Activated gamma-delta T cell (primary cell): ENCODE data around the gene PACSIN2.
"Not testable (repeated sequence)": the region's sequence is repeated elsewhere in the genome, so short reads cannot be mapped to it uniquely, and the experiment has no call there.

Experiments
- DNase-seq: peaks from one replicate; lab custom pipeline; 2025; lab: John Stamatoyannopoulos, UW

Gene PACSIN2

DNA sequence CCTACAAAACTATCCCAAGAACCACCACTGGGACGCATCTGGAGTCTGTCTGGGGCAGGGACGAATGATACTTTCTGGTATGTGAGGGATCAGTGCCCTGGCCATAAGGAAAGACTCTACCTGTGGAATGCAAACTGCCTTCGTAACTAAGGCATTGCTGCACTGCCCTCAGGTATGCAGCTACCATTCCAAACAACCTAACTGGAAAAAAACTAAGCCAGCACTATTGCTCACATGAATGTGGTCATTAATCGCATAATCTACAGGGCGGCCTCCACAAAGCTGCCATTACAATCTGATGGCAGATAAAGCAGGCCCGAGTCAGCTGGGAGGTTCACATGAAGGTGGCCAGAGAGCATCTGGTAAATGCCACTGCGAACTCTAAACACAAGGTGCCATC, 3.9 kb downstream of the PACSIN2 start:
- no peak for DNase-seq

- no peak for DNase-seq
Measured at GRCh38 chr22:43009444-43009843, 5.5 kb downstream of the PACSIN2 start.

DNA sequence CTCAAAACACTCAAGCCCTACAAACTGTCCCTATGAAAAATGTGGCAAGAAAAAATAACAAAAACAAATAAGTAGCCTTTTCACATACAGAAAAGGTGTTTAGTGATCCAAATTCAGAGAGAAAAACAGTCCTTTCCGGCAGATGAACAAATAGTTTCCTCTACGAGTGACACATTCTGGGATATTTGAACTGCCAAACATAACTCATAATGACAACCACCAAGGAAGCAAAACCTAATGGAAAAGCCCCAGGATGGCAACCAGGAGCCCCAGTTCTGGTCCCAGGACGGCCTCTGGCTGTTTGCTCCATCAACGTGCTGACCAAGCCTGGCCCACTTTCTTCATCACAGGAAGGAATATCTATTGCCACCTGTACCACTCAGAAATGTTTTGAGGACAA, 6.0 kb downstream of the PACSIN2 start:
- DNase-seq, result no peak

DNA sequence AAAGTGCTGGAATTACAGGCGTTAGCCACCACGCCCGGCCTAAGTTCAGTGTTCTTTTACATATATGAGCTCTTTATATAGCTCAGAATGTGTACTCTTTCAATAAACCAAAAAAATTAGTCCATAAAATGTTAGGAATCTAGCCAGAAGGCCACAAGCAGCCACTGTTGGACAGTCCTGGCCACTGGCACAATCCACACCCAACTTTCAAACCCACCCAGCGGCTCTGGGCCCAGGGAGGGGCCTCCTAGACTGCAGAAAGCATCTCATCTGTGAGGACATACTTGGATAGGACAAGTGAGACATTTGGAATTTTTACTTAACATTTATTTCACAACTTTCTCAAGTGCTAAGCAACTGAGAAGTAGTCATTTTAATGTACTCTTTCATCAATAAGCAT, 6.4 kb downstream of the PACSIN2 start:
- DNase-seq, result no peak

- no peak for DNase-seq
Measured at GRCh38 chr22:43007519-43008102, 7.3 kb downstream of the PACSIN2 start.

GRCh38 chr22:43006753-43007152, 8.2 kb downstream of the PACSIN2 start:
- no peak for DNase-seq

- no peak for DNase-seq
Measured at GRCh38 chr22:43006016-43006505, 8.9 kb downstream of the PACSIN2 start.

DNA sequence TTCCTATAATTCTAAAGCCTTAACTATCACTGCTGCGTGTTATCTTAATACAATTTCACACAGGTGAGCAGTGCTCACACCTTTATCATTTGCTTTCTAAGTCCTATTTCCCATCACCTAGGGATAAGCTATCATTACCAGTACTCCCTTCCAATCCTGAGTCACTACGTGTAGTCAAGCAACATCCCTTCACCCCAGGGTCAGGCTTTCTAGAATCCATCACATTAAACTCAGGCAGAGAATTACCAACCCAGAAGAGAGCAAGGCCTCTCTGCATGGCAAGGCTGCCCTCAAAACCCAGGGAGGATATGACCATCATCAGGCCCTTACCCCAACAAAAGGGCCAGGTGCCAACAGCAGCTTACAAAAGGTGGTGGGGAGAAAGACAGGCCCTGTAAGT, 9.8 kb downstream of the PACSIN2 start:
- no peak for DNase-seq

GRCh38 chr22:43004362-43005035, 10.4 kb downstream of the PACSIN2 start:
- DNase-seq, result no peak

DNA sequence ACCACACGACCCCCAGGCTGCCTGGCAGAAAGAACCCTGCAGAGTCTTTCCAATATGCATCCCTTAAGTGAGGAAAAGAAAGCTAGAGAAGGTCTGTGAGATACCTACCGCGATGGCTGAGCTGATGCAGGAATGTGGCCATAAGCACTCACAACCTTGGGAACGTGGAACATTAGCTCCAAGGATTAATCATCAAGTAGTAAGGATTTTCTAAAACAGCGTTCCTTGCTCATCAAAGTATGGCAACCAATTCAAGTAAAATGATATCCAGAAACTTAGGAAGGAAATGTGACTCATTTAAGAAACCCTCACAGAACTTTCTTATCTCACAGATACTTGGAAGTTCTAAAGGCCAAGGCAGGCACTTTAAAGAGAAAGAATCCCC, 12.8 kb downstream of the PACSIN2 start:
- no peak for DNase-seq

DNA sequence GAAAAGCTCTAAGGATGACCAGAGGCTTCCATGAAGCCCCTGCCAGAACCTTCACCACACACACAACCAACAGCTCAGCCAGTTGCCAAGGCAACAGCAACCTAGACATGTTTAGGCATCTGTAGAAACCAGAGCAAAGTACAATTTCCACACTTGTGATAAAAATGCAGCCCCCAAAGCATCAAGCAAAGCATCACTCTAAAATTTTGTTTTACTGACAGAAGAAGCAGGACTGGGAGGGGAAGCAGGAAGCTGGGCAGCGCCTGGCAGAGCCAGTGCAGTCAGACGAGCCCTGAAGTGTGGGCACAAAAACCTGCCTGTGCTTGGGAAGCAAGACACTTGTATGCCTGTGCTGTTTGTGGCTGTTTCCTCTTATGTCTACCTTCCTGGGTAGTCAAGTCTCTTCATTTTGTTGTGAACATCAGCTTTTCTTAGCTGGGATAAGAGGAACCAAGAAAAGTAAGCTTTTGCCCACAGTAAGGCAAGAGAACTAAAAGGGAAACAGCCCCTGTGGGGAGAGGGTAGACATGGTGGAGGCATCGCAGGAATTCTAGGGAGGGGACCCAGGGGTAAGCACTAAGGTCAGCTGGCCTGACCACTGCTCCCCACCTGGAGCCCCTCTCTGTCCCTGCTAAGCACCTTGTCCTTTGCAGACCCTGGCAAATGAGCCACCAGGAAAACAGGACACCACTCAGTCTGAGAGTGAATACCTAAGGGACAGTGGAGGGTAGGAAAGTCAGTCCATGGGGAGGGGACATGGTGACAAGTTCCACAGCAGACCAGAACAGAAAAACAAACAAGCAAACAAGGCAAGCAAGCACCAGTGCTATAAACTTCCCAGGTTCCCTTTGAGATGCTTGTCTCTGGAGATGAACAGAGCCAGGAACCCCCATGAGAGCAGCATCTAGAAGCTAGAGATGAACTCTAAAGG, 13.4 kb downstream of the PACSIN2 start:
- no peak for DNase-seq

DNA sequence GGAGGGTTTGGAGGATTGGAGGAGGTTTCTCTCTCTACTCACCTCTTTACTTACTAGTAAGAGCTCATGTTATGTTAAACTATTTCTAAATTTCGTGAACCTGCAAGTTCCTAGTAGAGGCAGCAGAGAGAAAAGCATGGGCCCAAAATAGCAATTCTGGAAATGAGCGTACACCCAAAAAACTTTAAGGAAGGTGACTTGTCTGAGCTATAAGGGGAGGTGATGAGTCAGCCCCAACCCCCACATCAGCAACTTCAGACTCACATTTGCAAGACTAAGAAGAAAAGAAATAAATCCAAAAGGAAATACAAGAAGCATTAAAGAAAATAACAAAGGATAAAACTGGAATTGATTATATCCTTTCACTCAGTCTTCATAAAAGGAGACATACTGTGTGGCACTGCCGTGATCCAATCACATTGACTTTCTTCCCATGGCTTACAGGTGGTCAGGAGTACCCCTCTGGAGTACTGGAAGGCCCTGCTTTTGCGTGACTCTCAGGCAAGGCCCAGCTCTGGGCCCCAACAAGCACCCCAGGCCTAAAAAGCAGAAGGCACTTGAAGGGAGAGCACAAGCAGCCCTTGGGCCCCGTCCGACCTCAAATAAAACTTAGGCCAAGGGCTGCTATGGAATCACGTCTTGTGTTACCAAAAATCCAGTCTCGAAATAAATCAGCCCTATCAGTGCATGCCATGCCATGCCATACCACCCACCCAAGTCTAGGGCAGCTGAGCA, 14.3 kb downstream of the PACSIN2 start:
- DNase-seq, result no peak

GRCh38 chr22:42997582-42998090, 17.3 kb downstream of the PACSIN2 start:
- DNase-seq, result no peak

DNA sequence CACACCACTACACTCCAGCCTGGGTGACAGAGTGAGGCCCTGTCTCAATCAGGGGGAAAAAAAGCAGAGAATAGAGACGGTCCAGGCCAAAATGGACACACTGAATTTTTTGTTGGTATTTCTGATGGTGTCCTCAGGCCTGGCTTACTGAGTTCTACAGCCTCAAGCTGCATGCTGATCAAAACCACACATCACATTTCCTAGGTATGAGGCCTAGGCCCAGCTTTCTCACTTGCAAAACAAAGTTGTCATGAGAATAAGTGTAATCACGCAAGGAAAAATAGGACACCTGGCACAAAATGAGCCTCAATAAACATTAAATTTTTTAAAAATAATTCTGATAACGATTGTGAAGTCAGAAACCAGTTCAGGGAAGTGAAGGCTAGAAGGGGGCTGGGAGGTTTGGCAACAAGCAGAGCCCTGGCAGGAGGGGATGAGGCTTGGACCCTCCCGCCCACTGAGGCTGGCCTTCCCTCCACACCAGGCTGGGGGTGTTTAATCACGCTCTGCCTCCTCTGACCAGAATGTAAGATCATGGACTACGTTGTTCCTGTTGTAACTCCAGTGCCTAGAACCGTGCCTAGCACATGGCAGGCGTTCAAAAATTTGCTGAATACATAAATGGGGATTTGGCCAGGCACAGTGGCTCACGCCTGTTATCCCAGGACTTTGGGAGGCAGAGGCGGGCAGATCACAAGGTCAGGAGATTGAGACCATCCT, 18.1 kb downstream of the PACSIN2 start:
- no peak for DNase-seq

- DNase-seq, result not testable (repeated sequence)
Measured at GRCh38 chr22:42995654-42996053, 19.3 kb downstream of the PACSIN2 start.

- no peak for DNase-seq
Measured at GRCh38 chr22:42994917-42995562, 19.9 kb downstream of the PACSIN2 start.

- DNase-seq, result no peak
Measured at GRCh38 chr22:42994276-42994916, 20.6 kb downstream of the PACSIN2 start.

DNA sequence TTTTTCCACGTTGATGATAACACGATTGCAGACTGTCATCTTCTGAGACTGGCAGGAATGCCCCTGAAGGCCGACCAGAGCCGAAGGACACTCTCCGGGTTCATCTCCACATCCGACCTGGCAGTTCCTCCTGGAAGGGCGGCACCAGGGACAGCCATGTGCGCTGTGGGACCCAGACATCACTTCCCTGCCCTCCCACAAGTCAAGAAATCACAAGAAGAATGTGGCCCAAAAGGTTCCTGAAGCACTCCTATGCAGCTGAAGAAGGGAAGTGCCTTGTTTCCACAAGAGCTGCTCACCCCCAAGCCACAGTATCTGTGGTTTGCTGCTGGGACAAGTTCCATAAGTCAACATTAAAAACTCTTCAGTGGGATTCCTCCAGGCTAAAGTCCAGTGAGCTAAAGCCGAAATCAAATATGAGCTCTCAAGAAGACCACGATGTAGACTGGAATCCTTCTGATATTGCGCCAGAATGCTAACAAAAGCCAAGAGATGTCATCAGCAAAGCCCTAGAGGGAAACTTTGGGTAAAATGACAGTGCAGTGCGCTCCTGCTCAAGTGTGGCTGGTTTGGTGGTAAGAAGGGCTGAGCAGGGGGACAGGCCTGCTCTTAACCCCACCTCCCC, 21.2 kb downstream of the PACSIN2 start:
- no peak for DNase-seq

GRCh38 chr22:42992886-42993479, 22.0 kb downstream of the PACSIN2 start:
- no peak for DNase-seq
